ENCODE results near the gene PRKX. TPM values are rescaled to one million over a fixed set of nuclear protein-coding genes. Genes with fewer than 3 reads are reported as not detected.

The PRKX gene
- total and polyA plus RNA-seq, 2 of the 8 experiments (the other 6 are each of a cell fraction or from before 2014, with no cell fraction given), result 19.4 to 55.3 TPM

DNA sequence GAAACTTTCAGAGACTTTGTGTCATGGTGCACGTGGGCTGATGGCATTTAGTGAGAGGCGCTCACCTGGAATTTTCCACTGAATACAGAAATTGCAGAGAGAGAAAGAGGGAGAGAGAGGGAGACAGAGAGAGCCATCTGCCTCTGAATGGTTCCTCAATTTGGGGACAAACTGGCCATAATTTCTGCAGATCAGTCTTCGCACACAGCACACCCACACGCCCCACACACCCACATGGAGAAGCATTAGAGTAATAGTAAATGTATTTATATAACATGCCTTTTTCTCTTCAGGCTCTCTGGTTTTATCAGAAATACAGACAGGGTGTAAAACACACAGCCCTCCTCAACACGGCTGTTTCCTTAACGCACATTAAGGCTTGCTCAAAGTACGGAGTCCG is 38.6 kb downstream of the PRKX start (continued):
- TF ChIP-seq, protein P1, sequence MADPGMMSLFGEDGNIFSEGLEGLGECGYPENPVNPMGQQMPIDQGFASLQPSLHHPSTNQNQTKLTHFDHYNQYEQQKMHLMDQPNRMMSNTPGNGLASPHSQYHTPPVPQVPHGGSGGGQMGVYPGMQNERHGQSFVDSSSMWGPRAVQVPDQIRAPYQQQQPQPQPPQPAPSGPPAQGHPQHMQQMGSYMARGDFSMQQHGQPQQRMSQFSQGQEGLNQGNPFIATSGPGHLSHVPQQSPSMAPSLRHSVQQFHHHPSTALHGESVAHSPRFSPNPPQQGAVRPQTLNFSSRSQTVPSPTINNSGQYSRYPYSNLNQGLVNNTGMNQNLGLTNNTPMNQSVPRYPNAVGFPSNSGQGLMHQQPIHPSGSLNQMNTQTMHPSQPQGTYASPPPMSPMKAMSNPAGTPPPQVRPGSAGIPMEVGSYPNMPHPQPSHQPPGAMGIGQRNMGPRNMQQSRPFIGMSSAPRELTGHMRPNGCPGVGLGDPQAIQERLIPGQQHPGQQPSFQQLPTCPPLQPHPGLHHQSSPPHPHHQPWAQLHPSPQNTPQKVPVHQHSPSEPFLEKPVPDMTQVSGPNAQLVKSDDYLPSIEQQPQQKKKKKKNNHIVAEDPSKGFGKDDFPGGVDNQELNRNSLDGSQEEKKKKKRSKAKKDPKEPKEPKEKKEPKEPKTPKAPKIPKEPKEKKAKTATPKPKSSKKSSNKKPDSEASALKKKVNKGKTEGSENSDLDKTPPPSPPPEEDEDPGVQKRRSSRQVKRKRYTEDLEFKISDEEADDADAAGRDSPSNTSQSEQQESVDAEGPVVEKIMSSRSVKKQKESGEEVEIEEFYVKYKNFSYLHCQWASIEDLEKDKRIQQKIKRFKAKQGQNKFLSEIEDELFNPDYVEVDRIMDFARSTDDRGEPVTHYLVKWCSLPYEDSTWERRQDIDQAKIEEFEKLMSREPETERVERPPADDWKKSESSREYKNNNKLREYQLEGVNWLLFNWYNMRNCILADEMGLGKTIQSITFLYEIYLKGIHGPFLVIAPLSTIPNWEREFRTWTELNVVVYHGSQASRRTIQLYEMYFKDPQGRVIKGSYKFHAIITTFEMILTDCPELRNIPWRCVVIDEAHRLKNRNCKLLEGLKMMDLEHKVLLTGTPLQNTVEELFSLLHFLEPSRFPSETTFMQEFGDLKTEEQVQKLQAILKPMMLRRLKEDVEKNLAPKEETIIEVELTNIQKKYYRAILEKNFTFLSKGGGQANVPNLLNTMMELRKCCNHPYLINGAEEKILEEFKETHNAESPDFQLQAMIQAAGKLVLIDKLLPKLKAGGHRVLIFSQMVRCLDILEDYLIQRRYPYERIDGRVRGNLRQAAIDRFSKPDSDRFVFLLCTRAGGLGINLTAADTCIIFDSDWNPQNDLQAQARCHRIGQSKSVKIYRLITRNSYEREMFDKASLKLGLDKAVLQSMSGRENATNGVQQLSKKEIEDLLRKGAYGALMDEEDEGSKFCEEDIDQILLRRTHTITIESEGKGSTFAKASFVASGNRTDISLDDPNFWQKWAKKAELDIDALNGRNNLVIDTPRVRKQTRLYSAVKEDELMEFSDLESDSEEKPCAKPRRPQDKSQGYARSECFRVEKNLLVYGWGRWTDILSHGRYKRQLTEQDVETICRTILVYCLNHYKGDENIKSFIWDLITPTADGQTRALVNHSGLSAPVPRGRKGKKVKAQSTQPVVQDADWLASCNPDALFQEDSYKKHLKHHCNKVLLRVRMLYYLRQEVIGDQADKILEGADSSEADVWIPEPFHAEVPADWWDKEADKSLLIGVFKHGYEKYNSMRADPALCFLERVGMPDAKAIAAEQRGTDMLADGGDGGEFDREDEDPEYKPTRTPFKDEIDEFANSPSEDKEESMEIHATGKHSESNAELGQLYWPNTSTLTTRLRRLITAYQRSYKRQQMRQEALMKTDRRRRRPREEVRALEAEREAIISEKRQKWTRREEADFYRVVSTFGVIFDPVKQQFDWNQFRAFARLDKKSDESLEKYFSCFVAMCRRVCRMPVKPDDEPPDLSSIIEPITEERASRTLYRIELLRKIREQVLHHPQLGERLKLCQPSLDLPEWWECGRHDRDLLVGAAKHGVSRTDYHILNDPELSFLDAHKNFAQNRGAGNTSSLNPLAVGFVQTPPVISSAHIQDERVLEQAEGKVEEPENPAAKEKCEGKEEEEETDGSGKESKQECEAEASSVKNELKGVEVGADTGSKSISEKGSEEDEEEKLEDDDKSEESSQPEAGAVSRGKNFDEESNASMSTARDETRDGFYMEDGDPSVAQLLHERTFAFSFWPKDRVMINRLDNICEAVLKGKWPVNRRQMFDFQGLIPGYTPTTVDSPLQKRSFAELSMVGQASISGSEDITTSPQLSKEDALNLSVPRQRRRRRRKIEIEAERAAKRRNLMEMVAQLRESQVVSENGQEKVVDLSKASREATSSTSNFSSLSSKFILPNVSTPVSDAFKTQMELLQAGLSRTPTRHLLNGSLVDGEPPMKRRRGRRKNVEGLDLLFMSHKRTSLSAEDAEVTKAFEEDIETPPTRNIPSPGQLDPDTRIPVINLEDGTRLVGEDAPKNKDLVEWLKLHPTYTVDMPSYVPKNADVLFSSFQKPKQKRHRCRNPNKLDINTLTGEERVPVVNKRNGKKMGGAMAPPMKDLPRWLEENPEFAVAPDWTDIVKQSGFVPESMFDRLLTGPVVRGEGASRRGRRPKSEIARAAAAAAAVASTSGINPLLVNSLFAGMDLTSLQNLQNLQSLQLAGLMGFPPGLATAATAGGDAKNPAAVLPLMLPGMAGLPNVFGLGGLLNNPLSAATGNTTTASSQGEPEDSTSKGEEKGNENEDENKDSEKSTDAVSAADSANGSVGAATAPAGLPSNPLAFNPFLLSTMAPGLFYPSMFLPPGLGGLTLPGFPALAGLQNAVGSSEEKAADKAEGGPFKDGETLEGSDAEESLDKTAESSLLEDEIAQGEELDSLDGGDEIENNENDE (IDR thresholded peaks at IDR 0.05; ENCODE audit: insufficient replicate concordance, low read length), result no peak
- TF ChIP-seq POLR2AphosphoS5 (IDR thresholded peaks at IDR 0.05; ENCODE audit: low read depth, low read length) (no peak), BCL11A (IDR thresholded peaks at IDR 0.05; ENCODE audit: low read depth in 2 of 2, low read length in 2 of 2) (no peak), SP1 (IDR thresholded peaks at IDR 0.05; ENCODE audit: low read depth, low read length) (no peak)
